ENCODE data around the gene PUS7.
"Not testable (repeated sequence)": the region's sequence is repeated elsewhere in the genome, so short reads cannot be mapped to it uniquely, and the experiment has no call there.

Gene PUS7

DNA sequence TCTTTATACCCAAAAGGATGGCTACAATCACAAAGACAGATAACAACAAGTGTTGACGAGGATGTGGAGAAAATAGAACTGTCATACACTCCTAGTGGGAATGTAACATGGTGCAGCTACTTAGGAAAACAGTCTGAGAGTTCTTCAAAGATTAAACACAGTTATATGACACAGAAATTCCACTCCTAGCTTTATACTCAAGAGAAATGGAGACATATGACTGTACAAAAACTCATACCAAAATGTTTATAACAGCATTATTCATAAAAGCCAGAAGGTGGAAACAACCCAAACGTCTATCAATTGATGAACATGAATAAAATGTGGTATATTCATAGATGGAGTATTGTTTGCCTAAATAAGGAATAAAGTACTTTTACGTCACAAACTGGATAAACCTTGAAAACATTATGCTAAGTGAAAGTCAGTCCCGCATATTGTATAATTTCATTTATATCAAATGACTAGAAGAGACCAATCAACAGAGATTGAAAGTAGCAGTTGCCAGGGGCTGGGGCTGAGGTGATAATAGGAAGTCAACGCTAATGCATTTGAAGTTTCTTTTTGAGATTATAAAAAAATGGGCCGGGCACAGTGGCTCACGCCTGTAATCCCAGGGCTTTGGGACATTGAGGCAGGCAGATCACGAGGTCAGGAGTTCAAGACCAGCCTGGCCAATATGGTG is 71.8 kb downstream of the PUS7 start:
- DNase-seq (ENCODE audit: low spot score) = no peak
- Mint-ChIP-seq H3K9me3 (no peaks in the 10 kb centered on the region), H3K4me1 (ENCODE audit: low read depth) (peaks cover 6% of the 10 kb centered on the region), H3K4me3 (no peak overlapping the region), H3K27ac (no peak overlapping the region), H3K36me3 (ENCODE audit: low read depth) (no peaks in the 10 kb centered on the region), H3K27me3 (ENCODE audit: low read depth) (no peaks in the 10 kb centered on the region)

DNA sequence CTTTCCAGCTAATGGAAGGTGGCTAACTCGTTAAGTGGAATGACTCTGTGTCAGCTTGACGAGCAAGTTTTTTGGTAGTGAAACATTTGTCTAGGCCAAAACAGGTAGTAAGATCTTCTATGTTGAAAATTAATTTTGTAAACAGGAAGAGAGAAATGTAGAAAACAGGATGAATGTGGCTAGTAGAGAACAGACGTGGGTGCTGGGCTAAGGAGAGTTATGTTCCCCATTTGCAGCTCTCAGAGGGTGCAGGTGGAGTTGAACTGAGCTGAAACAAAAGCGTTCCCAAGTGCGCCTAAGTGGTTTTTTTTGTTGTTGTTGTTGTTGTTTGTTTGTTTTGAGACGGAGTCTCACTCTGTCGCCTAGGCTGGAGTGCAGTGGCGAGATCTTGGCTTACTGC is 73.9 kb downstream of the PUS7 start:
- peaks cover 6% of the 10 kb centered on the region for H3K4me1 Mint-ChIP-seq (ENCODE audit: low read depth)

DNA sequence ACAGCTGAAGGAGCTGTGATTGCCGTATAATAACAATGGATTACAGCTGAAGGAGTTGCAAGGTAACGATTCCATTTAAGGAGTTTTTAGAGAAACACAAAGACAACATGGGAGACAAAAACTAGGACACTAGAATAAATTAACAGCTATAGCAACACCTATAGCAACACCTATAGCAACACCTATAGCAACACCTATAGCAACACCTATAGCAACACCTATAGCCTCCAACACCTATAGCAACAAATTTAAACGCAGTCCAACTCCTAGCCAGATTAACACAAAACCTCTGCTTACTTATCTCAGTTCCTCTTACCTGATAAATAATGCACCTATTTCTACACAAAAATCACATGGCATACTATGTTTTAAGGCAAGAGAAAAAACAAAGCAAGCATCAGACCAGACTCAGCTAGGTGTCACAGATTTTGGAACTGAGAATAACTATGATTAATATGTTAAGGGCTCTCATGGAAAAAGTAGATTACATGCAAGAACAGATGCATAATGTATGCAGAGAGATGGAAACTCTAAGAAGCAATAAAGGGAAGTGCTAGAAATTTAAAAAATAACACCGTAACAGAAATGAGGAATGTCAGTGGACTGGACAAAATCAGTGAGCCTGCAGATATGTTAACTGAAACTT is 77.6 kb downstream of the PUS7 start:
- Mint-ChIP-seq H3K36me3 (ENCODE audit: low read depth) (no peaks in the 10 kb centered on the region), H3K4me1 (ENCODE audit: low read depth) (peaks cover 6% of the 10 kb centered on the region), H3K9me3 (no peaks in the 10 kb centered on the region), H3K27me3 (ENCODE audit: low read depth) (no peaks in the 10 kb centered on the region), H3K27ac (no peak overlapping the region), H3K4me3 (no peak overlapping the region)
- no peak for DNase-seq (ENCODE audit: low spot score)

More for the DNA sequence above, 73.9 kb downstream of the PUS7 start:
- DNase-seq (ENCODE audit: low spot score) = no peak
- H3K27me3 Mint-ChIP-seq (ENCODE audit: low read depth) = no peaks in the 10 kb centered on the region
- no peak overlapping the region for H3K27ac Mint-ChIP-seq
- H3K4me3 Mint-ChIP-seq = peak overlapping the region; percentile 3
- H3K36me3 Mint-ChIP-seq (ENCODE audit: low read depth) = no peaks in the 10 kb centered on the region
- H3K9me3 Mint-ChIP-seq = no peaks in the 10 kb centered on the region

DNA sequence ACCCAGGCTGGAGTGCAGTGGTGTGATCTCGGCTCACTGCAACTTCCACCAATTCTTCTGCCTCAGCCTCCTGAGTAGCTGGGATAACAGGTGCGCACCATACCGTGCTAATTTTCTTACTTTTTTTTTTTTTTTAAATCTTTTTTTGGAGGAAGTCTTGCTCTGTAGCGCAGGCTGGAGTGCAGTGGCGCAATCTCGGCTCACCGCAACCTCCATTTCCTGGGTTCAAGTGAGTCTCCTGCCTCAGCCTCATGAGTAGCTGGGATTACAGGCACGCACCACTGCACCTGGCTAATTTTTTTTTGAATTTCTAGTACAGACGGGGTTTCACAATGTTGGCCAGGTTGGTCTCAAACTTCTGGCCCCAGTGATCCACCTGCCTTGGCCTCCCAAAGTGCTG is 79.9 kb downstream of the PUS7 start:
- not testable (repeated sequence) for H3K4me1 Mint-ChIP-seq (ENCODE audit: low read depth); H3K4me3 Mint-ChIP-seq; H3K27ac Mint-ChIP-seq; H3K27me3 Mint-ChIP-seq (ENCODE audit: low read depth); H3K9me3 Mint-ChIP-seq; H3K36me3 Mint-ChIP-seq (ENCODE audit: low read depth); DNase-seq (ENCODE audit: low spot score)

DNA sequence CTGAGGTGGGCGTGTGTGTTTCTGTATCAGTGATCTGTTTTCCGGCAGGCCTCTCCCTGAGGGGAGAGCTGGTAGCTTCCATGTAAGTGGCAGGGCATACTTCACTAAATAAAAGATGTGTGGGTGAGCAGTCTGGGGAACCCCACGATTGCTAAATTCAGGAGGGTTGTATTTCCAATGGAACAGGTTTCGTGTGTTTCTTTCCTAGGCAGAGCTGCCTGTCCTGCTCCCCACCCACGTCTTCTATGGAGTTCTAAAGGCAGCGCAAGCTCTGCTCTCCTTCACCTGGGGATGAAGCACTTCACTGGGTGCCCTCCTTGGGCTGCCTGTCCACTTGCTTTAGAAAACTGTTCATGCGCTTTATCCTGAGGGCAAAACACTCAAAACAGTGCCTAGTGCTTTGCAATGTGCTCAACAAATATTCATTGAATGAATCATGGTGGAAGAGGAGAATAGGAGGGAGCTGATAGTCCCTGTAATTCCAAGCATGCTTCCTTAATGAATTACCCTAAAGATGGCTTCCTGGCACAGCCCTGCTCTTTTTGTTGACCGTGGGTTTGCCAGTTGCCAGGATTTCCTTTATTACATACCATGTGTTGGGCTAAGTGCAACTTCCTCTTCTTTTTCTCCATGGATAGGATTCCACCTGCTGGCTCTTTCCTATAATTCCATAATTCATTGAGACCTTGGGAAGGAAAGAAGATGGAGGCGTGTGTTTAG is 82.7 kb downstream of the PUS7 start:
- Mint-ChIP-seq H3K27me3 (ENCODE audit: low read depth) (no peaks in the 10 kb centered on the region), H3K4me1 (ENCODE audit: low read depth) (peaks cover 2% of the 10 kb centered on the region), H3K9me3 (no peaks in the 10 kb centered on the region), H3K36me3 (ENCODE audit: low read depth) (no peaks in the 10 kb centered on the region), H3K4me3 (no peak overlapping the region), H3K27ac (no peak overlapping the region)
- no peak for DNase-seq (ENCODE audit: low spot score)

DNA sequence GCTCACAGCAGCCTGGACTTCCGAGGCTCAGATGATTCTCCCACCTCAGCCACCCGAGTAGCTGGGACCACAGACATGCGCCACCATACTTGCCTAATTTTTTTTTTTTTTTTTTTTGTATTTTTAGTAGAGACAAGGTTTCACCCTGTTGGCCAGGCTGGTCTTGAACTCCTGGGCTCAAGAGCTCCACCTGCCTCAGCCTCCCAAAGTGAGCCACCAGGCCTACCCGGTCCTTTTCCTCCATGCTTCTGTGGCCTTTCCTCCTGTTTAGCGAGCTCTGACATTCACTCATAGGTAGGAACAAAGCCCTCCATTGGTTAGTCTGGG is 83.3 kb downstream of the PUS7 start:
- H3K9me3 Mint-ChIP-seq = no peaks in the 10 kb centered on the region
- DNase-seq (ENCODE audit: low spot score) = no peak
- no peak overlapping the region for H3K4me3 Mint-ChIP-seq
- peaks cover 2% of the 10 kb centered on the region for H3K4me1 Mint-ChIP-seq (ENCODE audit: low read depth)
- H3K27ac Mint-ChIP-seq = no peak overlapping the region
- no peaks in the 10 kb centered on the region for H3K36me3 Mint-ChIP-seq (ENCODE audit: low read depth)
- no peaks in the 10 kb centered on the region for H3K27me3 Mint-ChIP-seq (ENCODE audit: low read depth)

DNA sequence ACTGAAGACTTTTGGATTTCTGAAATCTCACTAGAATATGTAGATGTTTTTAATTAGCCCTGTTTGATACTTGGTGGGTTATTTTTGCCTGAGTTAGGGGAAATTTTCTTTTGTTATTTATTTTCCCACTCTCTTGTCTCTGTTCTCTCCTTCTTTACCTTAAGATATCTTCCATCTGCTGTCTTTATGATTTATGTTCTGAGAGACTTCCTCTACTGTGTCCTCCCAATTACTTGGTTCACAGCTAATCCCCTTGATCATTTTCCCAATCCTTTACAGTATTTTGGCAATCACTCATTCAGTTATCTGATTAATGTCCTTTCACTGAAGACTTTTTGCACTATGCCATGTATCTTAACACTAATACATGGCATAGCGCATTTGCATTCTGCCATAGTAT is 83.8 kb downstream of the PUS7 start:
- H3K27me3 Mint-ChIP-seq (ENCODE audit: low read depth) = no peaks in the 10 kb centered on the region
- no peak overlapping the region for H3K4me3 Mint-ChIP-seq
- no peak overlapping the region for H3K27ac Mint-ChIP-seq
- peaks cover 2% of the 10 kb centered on the region for H3K4me1 Mint-ChIP-seq (ENCODE audit: low read depth)
- H3K9me3 Mint-ChIP-seq = no peaks in the 10 kb centered on the region
- no peaks in the 10 kb centered on the region for H3K36me3 Mint-ChIP-seq (ENCODE audit: low read depth)
- no peak for DNase-seq (ENCODE audit: low spot score)

DNA sequence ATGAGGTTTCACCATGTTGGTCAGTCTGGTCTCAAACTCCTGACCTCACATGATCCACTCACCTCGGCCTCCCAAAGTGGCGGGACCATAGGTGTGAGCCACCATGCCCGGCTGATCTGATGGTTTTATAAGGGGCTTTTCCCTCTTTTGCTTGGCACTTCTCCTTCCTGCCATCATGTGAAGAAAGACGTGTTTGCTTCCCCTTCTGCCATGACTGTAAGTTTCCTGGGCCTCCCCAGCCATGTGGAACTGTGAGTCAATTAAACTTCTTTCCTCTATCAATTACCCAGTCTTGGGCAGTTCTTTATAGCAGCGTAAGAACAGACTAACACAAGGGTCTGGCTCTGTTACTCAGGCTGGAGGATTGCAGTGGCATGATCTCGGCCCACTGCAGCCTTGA is 84.7 kb downstream of the PUS7 start:
- not testable (repeated sequence) for H3K4me3 Mint-ChIP-seq; H3K36me3 Mint-ChIP-seq (ENCODE audit: low read depth); H3K27ac Mint-ChIP-seq; H3K9me3 Mint-ChIP-seq; H3K4me1 Mint-ChIP-seq (ENCODE audit: low read depth); DNase-seq (ENCODE audit: low spot score); H3K27me3 Mint-ChIP-seq (ENCODE audit: low read depth)

DNA sequence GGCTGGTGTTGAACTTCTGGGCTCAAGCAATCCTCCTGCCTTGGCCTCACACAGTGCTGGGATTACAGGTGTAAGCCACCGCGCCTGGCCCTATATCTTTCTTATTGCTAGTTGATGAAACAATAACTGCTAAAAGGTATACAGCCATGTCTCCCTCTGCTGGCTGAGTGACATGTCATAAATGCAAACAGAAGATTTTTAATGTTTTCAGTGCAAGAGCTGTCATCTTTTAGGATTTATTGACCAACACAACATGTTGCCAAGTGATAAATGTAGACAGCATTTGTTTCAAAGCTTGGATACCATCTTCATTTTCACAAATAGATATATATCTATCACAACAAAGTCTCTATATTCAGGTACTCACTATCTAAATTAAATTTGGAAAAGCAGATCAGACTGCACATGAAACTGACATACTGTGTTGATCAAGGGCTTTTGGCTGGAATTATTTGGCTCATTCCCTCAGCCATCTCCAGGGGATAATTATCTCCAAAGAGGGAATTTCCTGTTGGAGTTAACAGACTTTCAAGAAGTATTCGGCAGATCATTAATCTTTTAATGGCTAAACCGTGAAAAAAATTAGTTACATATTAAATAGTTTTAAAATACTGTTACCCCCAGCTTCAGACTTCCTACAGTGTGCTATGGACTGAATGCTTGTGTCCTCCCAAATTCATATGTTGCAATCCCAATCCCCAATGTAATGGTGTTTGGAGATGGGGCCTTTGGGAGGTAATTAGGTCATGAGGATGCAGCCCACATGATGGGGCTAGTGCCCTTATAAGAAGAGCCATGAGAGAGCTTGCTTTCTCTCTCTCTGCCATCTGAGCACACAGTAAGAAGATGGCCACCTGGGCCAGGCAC is 92.1 kb downstream of the PUS7 start:
- no peak overlapping the region for H3K27ac Mint-ChIP-seq
- no peaks in the 10 kb centered on the region for H3K36me3 Mint-ChIP-seq (ENCODE audit: low read depth)
- DNase-seq (ENCODE audit: low spot score) = peak; percentile 14
- H3K27me3 Mint-ChIP-seq (ENCODE audit: low read depth) = no peaks in the 10 kb centered on the region
- H3K4me3 Mint-ChIP-seq = no peak overlapping the region
- H3K9me3 Mint-ChIP-seq = no peaks in the 10 kb centered on the region
- H3K4me1 Mint-ChIP-seq (ENCODE audit: low read depth) = peaks cover 2% of the 10 kb centered on the region

DNA sequence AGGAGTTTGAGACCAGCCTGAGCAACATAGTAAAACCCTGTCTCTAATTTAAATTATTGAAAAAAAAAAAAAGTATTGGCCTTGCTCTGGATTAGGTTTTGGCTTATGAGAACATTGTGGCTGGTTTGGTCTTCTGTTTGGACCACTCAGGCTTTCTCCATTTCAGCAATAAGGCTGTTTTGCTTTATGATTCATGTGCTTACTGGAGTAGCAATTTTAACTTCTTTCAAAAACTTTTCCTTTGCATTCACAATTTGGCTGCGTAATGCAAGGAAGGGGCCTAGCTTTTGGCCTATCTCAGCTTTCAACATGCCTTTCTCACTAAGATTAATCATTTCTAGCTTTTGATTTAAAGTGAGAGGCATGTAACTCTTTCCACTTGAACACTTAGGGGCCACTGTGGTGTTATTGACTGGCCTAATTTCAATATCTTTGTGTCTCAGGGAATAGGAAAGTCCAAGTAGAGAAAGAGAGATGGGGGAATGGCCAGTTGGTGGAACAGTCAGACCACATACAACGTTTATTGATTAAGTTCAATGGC is 95.4 kb downstream of the PUS7 start:
- no peak overlapping the region for H3K4me3 Mint-ChIP-seq

DNA sequence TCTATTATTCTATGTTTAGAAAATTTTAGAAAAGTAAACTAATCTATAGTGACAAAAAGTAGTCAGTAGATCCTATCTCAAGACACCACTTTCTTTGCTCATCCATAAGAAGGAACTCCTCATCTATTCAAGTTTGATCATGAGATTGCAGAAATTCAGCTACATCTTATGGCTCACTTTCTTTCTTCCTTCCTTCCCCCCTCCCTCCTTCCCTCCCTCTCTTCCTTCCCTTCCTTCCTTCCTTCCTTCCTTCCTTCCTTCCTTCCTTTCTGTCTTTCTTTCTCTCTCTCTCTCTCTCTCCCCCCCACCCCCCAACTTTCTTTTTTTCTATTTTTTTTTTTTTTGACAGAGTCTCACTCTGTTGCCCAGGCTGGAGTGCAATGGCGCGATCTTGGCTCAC is 98.1 kb downstream of the PUS7 start:
- Mint-ChIP-seq H3K4me3 (no peak overlapping the region), H3K27ac (no peak overlapping the region)

More for the DNA sequence above, 95.4 kb downstream of the PUS7 start:
- Mint-ChIP-seq H3K9me3 (no peaks in the 10 kb centered on the region), H3K4me1 (ENCODE audit: low read depth) (peaks cover 2% of the 10 kb centered on the region), H3K36me3 (ENCODE audit: low read depth) (no peaks in the 10 kb centered on the region), H3K27ac (no peak overlapping the region), H3K27me3 (ENCODE audit: low read depth) (no peaks in the 10 kb centered on the region)
- DNase-seq (ENCODE audit: low spot score) = peak; percentile 7

DNA sequence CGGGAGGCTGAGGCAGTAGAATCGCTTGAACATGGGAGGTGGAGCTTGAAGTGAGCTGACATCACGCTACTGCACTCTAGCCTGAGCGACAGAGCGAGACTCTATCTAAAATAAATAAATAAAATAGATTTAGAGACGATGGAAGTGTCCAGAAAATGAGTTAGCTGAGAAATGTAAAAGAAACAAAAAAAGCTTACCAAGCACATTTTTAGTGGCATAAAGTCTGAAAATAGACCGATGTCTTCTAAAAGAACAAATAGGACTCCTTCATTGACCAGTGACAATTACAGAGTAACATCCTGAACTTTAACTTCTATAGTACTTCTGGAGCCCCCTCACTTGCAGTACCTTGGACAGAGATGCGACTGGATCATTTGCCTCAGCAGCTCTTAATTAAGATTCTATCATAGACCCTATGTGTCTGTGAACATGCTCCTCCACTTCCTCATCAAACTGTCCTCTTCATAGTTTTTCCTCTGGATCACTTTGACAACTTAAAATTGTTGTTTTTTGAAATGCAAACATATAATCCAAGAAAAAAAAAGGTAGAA is 108.1 kb downstream of the PUS7 start:
- no peaks in the 10 kb centered on the region for H3K9me3 Mint-ChIP-seq
- H3K27me3 Mint-ChIP-seq (ENCODE audit: low read depth) = peaks cover 2% of the 10 kb centered on the region
- H3K4me1 Mint-ChIP-seq (ENCODE audit: low read depth) = peaks cover 1% of the 10 kb centered on the region
- no peaks in the 10 kb centered on the region for H3K36me3 Mint-ChIP-seq (ENCODE audit: low read depth)
- DNase-seq (ENCODE audit: low spot score) = no peak
- H3K27ac Mint-ChIP-seq = no peak overlapping the region
- H3K4me3 Mint-ChIP-seq = no peak overlapping the region

More for the DNA sequence above, 98.1 kb downstream of the PUS7 start:
- no peaks in the 10 kb centered on the region for H3K36me3 Mint-ChIP-seq (ENCODE audit: low read depth)
- H3K4me1 Mint-ChIP-seq (ENCODE audit: low read depth) = peaks cover 2% of the 10 kb centered on the region
- H3K27me3 Mint-ChIP-seq (ENCODE audit: low read depth) = no peaks in the 10 kb centered on the region
- no peak for DNase-seq (ENCODE audit: low spot score)
- H3K9me3 Mint-ChIP-seq = no peaks in the 10 kb centered on the region

DNA sequence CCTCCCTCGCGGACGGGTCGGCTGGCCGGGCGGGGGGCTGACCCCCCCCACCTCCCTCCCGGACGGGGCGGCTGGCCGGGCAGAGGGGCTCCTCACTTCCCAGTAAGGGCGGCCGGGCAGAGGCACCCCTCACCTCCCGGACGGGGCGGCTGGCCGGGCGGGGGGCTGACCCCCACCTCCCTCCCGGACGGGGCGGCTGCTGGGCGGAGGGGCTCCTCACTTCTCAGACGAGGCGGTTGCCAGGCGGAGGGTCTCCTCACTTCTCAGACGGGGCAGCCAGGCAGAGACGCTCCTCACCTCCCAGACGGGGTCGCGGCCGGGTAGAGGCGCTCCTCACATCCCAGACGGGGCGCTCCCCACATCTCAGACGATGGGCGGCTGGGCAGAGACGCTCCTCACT is 111.3 kb downstream of the PUS7 start:
- not testable (repeated sequence) for DNase-seq (ENCODE audit: low spot score); H3K4me3 Mint-ChIP-seq; H3K4me1 Mint-ChIP-seq (ENCODE audit: low read depth); H3K36me3 Mint-ChIP-seq (ENCODE audit: low read depth); H3K27ac Mint-ChIP-seq; H3K27me3 Mint-ChIP-seq (ENCODE audit: low read depth); H3K9me3 Mint-ChIP-seq

Data from T-helper 2 cell treated with Interferon-gamma antibody and Interleukin-4, amounts not matched to agents 5 μg/mL and 100 μg/mL, for 36 hours (primary cell).